ENCODE data around the gene AOPEP.
"Not testable (repeated sequence)": the region's sequence is repeated elsewhere in the genome, so short reads cannot be mapped to it uniquely, and the experiment has no call there.

AOPEP gene

GRCh38 chr9:95014917-95015316, 288.4 kb downstream of the AOPEP start:
- no peaks in the 10 kb centered on the region for H3K9me3 ChIP-seq
- H3K4me1 ChIP-seq = peaks cover 51% of the 10 kb centered on the region
- peaks cover 84% of the 10 kb centered on the region for H3K36me3 ChIP-seq
- no peaks in the 10 kb centered on the region for H3K27me3 ChIP-seq
- TF ChIP-seq CTCF (IDR thresholded peaks at IDR 0.05; ENCODE audit: low read depth, low read length) = no peak
- H3K4me3 ChIP-seq (ENCODE audit: low read depth, low read length) = no peak overlapping the region
- DNase-seq = peak; percentile 47

GRCh38 chr9:95015569-95015968, 289.1 kb downstream of the AOPEP start:
- TF ChIP-seq CTCF (IDR thresholded peaks at IDR 0.05; ENCODE audit: low read depth, low read length) = no peak
- H3K27me3 ChIP-seq = no peaks in the 10 kb centered on the region

GRCh38 chr9:95017062-95017461, 290.6 kb downstream of the AOPEP start:
- H3K27me3 ChIP-seq = no peaks in the 10 kb centered on the region
- H3K9me3 ChIP-seq = no peaks in the 10 kb centered on the region
- H3K36me3 ChIP-seq = peaks cover 83% of the 10 kb centered on the region
- TF ChIP-seq CTCF (IDR thresholded peaks at IDR 0.05; ENCODE audit: low read depth, low read length) = no peak
- DNase-seq = no peak
- H3K4me1 ChIP-seq = peaks cover 51% of the 10 kb centered on the region
- H3K4me3 ChIP-seq (ENCODE audit: low read depth, low read length) = no peak overlapping the region

More at GRCh38 chr9:95015569-95015968, 289.1 kb downstream of the AOPEP start:
- H3K36me3 ChIP-seq = peaks cover 84% of the 10 kb centered on the region
- no peak for DNase-seq
- H3K4me1 ChIP-seq = peaks cover 47% of the 10 kb centered on the region
- H3K4me3 ChIP-seq (ENCODE audit: low read depth, low read length) = no peak overlapping the region
- no peaks in the 10 kb centered on the region for H3K9me3 ChIP-seq

- Histone ChIP-seq H3K9me3 (no peaks in the 10 kb centered on the region), H3K27me3 (no peaks in the 10 kb centered on the region), H3K4me1 (peaks cover 47% of the 10 kb centered on the region), H3K36me3 (peaks cover 81% of the 10 kb centered on the region), H3K4me3 (ENCODE audit: low read depth, low read length) (no peak overlapping the region)
- TF ChIP-seq CTCF (IDR thresholded peaks at IDR 0.05; ENCODE audit: low read depth, low read length) = no peak
- no peak for DNase-seq
Measured at GRCh38 chr9:95017661-95018060, 291.2 kb downstream of the AOPEP start.

- Histone ChIP-seq H3K4me1 (peaks cover 52% of the 10 kb centered on the region), H3K27me3 (no peaks in the 10 kb centered on the region), H3K4me3 (ENCODE audit: low read depth, low read length) (no peak overlapping the region), H3K36me3 (peaks cover 81% of the 10 kb centered on the region), H3K9me3 (no peaks in the 10 kb centered on the region)
- TF ChIP-seq CTCF (IDR thresholded peaks at IDR 0.05; ENCODE audit: low read depth, low read length) = no peak
- DNase-seq = no peak
Measured at GRCh38 chr9:95018099-95018936, 291.8 kb downstream of the AOPEP start.

- H3K4me1 ChIP-seq = peaks cover 54% of the 10 kb centered on the region
- peaks cover 66% of the 10 kb centered on the region for H3K36me3 ChIP-seq
- H3K27me3 ChIP-seq; H3K4me3 ChIP-seq (ENCODE audit: low read depth, low read length); H3K9me3 ChIP-seq; DNase-seq: not testable (repeated sequence)
Measured at GRCh38 chr9:95020644-95021043, 294.1 kb downstream of the AOPEP start.
